ENCODE data around the gene LYAR.
"Not testable (repeated sequence)": the region's sequence is repeated elsewhere in the genome, so short reads cannot be mapped to it uniquely, and the experiment has no call there.

Gene LYAR

GRCh38 chr4:4260185-4260751 lies 29.7 kb downstream of the LYAR start:
- DNase-seq (ENCODE audit: low read depth in 2 of 2), result no peak

GRCh38 chr4:4259484-4260100 lies 30.4 kb downstream of the LYAR start:
- DNase-seq (ENCODE audit: low read depth in 2 of 2), result no peak

DNA sequence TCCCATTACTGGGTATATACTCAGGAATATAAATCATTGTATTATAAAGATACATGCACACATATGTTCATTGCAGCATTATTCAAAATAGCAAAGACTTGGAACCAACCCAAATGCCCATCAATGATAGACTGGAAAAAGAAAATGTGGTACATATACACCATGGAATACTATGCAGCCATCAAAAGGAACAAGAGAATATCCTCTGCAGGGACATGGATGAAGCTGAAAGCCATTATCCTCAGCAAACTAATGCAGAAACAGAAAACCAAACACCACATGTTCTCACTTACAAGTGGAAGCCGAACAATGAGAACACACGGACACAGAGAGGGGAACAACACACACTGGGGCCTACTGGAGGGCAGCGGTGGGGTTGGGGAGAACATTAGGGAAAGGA lies 32.2 kb downstream of the LYAR start:
- DNase-seq (ENCODE audit: low read depth in 2 of 2), result not testable (repeated sequence)

DNA sequence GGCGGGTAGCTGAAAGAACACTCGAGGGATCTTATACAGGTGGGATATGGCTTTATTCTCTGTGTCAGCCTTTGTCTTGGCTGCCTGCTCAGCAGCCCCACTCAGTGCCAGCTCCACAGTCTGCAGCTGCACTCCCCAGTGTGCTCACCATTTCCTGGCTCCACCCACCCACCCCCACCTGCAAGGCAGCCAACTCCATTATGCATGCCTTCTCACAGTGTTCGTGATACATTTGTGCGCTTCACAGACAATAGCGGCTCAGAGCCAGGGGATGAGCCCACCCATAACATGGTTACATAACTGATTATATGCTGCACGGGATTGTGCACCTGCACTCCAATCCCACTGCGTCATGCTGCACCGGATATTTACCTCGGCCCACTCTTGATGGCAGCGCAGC lies 33.2 kb downstream of the LYAR start:
- no peak for DNase-seq (ENCODE audit: low read depth in 2 of 2)

DNA sequence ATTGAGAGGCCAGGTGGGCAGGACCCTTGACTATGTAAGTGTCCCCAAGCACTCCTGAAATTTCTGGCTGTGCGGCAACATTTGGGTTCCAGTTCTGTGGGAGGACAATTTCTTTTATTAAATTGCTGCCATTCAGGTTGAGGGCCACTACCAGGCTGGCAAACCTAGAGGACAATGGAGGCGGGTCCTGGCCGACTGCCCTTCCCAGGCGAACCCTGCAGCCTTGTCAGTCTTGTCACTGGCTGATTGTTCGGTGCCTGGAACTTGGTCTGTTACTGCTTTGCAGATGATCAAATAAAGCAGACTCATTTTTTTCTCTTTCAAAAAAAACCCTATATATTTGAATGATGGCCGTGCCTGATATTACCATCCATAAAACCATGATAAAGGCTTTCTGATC lies 35.3 kb downstream of the LYAR start:
- no peak for DNase-seq (ENCODE audit: low read depth in 2 of 2)

GRCh38 chr4:4254199-4254598 lies 35.8 kb downstream of the LYAR start:
- DNase-seq (ENCODE audit: low read depth in 2 of 2), result no peak

DNA sequence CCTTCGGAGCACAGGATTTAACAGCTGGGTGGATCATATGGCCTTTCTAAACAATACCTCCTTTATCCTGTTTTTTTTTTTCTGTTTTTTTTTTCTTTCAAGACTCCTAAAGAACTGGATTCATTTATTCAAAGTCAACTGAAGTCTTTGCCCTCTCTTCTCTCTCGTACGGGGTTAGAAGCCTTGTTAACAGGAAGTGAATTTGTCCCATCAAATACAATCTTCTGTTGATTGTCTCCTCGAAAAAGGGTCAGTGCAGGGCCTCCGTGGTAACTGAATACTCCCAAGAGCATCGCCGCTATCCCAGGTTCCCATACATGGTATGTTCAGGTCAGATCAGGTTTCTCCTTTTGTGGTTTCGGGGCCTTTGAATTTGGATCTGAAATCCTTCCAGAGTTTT lies 40.1 kb downstream of the LYAR start:
- no peak for DNase-seq (ENCODE audit: low read depth in 2 of 2)

GRCh38 chr4:4249342-4249741 lies 40.6 kb downstream of the LYAR start:
- not testable (repeated sequence) for DNase-seq (ENCODE audit: low read depth in 2 of 2)

GRCh38 chr4:4248885-4249203 lies 41.1 kb downstream of the LYAR start:
- DNase-seq (ENCODE audit: low read depth in 2 of 2), result no peak

- peak; percentile 86 to 88 for DNase-seq (ENCODE audit: low read depth in 2 of 2)
Observed at GRCh38 chr4:4248029-4248884, 41.7 kb downstream of the LYAR start, which contains the start of gene TMEM128. TSS of gene TMEM128 (minus strand) at chr4:4248223. CDS start at chr4:4248202, 21 bp downstream.

DNA sequence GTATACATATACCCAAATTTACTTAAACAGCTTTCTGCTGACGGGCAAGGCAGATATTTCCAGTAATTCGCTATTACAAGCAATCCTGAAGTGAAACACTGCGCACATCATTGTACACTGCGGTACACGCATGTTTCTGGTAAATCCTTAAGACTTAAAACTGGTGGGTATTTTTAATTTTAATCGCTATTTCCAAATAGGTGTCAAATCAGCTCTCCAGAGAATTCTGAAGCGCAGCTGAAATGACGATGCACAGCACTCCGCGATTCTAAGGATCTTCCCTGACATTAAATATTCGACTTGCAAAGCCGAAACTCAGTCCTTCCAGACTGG lies 42.3 kb downstream of the LYAR start:
- no peak for DNase-seq (ENCODE audit: low read depth in 2 of 2)

- DNase-seq (ENCODE audit: low read depth in 2 of 2), result no peak
Observed at GRCh38 chr4:4245172-4245571, 44.8 kb downstream of the LYAR start.

DNA sequence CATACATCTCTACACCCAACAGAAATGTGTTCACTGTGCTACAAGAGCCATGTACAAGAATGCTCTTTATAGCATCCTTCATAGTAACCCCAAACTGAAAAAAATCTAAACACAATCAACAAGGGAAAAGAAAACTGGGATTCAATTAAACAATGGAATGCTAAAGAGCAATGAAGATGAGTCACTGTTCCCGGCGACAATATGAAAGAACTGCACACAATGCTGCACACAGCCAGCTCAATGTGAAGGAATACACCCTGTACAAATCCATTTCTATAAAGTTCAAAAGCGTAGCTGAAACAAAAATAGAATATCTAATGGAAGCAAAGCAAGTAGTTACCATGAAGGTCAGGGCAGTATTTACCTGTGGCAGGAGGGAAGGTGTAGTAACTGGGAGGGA lies 50.4 kb downstream of the LYAR start:
- not testable (repeated sequence) for DNase-seq (ENCODE audit: low read depth in 2 of 2)

GRCh38 chr4:4233610-4234009 lies 56.3 kb downstream of the LYAR start:
- DNase-seq (ENCODE audit: low read depth in 2 of 2), result no peak

DNA sequence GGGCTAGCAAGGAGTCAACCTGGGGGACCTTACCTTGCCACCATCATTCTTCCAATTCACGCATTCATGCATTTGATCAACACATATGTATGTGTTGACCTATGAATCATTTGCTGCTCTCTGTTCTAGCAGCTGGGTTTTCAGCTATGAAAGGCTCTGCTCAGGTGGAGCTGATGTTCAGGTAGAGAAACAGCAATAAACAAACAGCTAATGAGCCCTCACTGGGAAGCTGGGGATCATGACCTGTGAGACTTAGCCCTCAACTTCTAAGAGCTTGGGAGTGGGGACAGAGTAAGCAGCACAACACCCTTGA lies 61.6 kb downstream of the LYAR start:
- no peak for DNase-seq (ENCODE audit: low read depth in 2 of 2)

DNA sequence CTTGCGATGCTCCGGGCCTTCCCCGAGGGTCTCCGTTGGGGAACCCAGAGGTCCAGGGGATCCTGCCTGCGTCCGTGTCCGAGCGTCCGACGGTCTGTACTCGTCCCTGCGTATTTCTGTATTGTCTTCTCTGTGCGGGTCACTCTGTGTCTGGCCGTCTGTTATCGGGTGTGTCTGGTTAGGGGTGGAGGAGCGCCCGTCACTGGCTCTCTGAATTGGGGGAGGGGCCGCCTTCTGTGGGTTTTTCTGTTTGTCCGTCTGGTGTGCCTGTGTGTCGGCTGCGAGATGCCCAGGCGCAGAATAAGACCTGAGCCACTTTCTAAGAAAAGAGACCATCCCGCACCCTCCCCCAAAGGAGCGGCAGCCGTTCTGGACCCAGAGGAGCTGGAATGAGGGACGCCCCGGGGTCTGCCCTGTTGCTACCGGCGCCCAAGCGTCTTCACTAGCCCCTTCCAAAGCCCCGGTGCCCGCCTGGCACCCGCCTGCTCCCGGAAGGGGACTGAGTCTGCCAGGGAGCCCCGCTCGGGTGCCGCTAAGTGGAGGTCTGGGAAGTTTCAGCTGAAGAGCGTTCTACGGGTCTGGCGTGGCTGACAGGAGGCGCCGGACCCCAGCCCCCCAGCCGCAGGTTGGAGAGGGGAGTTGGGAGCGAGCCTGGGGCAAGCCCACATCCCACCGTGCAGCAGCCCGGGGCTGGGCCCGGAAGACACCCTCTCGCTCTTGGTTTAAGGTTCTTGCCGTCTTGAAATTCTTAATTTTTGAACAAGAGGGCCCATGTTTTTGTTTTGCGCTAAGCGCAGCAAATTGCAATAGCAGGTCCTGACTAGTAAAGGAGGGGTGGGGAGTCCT lies 62.2 kb downstream of the LYAR start:
- DNase-seq (ENCODE audit: low read depth in 2 of 2), result no peak

DNA sequence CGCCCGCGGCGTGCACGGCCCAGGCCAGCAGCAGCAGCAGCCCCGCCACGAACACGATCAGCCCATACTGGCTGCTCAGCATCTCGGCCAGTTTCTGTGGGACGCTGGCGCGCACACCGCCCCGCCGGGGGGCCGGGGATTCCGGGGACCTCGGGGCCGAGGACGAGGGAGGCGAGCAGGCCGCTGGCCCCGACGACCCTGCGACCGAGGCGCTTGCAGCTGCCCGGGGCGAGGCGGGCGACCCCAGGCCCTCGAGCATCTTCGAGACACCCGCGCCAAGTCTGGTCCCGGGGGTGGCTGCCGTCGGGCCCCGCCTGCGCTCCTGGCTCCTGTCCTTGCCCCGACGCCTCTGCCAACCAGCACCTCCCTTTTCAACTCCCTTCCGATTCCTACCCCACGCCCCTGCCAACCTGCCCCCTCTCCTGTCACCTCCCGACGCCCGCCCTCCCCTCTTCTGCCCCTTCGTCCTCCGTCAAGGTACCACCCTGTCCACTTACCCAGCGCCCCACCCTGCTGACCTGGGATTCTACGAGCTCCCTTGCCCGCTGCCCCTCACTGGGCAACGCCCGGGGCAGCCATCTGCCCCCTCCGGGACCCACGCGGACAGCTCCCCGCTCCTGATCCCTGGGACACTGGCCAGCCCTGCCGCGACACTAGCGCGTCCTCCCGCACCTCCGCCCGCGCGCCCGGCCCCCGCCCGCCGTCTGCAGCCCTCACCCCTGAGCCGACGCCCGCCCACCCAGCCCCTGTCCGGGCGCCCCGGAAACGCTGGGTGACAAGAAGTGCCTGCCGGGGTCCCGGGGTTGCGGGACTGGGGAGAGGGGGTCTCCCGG lies 63.1 kb downstream of the LYAR start, which contains the start of gene OTOP1:
OTOP1 (minus strand) TSS at position 324 of the 833 bp plus-strand sequence; CDS start at position 259, 65 bp downstream.
- no peak for DNase-seq (ENCODE audit: low read depth in 2 of 2)

- DNase-seq (ENCODE audit: low read depth in 2 of 2), result no peak
Observed at GRCh38 chr4:4225915-4226605, 63.9 kb downstream of the LYAR start.
